Raji (cell line): ENCODE measurements around the gene TMEM169.
A peak's percentile ranks its signal among the peaks of the same experiment; 100 is the strongest.

Experiments used
- POLR2A ChIP-seq: IDR thresholded peaks from 2 replicates; pipeline ENCODE4 v1.6.1; 2011; ENCODE audit warnings: low read depth, low read length, control low read depth; ENCODE audit not compliant: insufficient read depth

TMEM169 gene

GRCh38 chr2:216081487-216082116, at the start of gene TMEM169, which contains the start of gene PECR:
Gene TMEM169 (plus strand): TSS chr2:216081919. CDS start chr2:216095964, 14,045 bp downstream.
Gene PECR (minus strand): TSS chr2:216081809. CDS start chr2:216081741, 68 bp downstream.
- TF ChIP-seq POLR2A, result peak; percentile 75

- no peak for TF ChIP-seq POLR2A
Observed at GRCh38 chr2:216031960-216032689, 49.6 kb upstream of the TMEM169 start.

- no peak for TF ChIP-seq POLR2A
Observed at GRCh38 chr2:216033403-216033802, 48.3 kb upstream of the TMEM169 start.

- TF ChIP-seq POLR2A, result no peak
Observed at GRCh38 chr2:216034065-216034464, 47.7 kb upstream of the TMEM169 start.

- TF ChIP-seq POLR2A, result no peak
Observed at GRCh38 chr2:216039918-216040317, 41.8 kb upstream of the TMEM169 start.

GRCh38 chr2:216041438-216041837, 40.3 kb upstream of the TMEM169 start:
- TF ChIP-seq POLR2A, result no peak

GRCh38 chr2:216043949-216044348, 37.8 kb upstream of the TMEM169 start:
- no peak for TF ChIP-seq POLR2A

- no peak for TF ChIP-seq POLR2A
Observed at GRCh38 chr2:216044883-216045486, 36.7 kb upstream of the TMEM169 start.

- TF ChIP-seq POLR2A, result no peak
Observed at GRCh38 chr2:216047397-216047796, 34.3 kb upstream of the TMEM169 start.

- TF ChIP-seq POLR2A, result no peak
Observed at GRCh38 chr2:216049452-216049851, 32.3 kb upstream of the TMEM169 start.

- no peak for TF ChIP-seq POLR2A
Observed at GRCh38 chr2:216051350-216051749, 30.4 kb upstream of the TMEM169 start.

GRCh38 chr2:216052420-216052819, 29.3 kb upstream of the TMEM169 start:
- no peak for TF ChIP-seq POLR2A

GRCh38 chr2:216055680-216056079, 26.0 kb upstream of the TMEM169 start:
- no peak for TF ChIP-seq POLR2A

- no peak for TF ChIP-seq POLR2A
Observed at GRCh38 chr2:216056739-216057138, 25.0 kb upstream of the TMEM169 start.

GRCh38 chr2:216057688-216058193, 24.0 kb upstream of the TMEM169 start:
- TF ChIP-seq POLR2A, result no peak
